HepG2 (cell line): Measurements from ENCODE around the gene VPS37D. TPM values are rescaled to one million over a fixed set of nuclear protein-coding genes. Genes with fewer than 3 reads are reported as not detected.

ENCODE experiments used
- ATAC-seq: fragments of 200-7000 bp; cut with Tn5 transposase; 3 replicates; pipeline ENCODE4 v1.9.1; 2020; ENCODE audit warnings: mild to moderate bottlenecking, moderate library complexity
- BruUV-seq: library from RNA; stranded (reverse); fragments of 400-500 nt; replicated peaks from 2 replicates; lab custom pipeline; 2021; lab: Mats Ljungman, UMichigan
- CTCF ChIA-PET: fragments of 300-600 bp; formaldehyde crosslinking; extraction: SDS; loops from one replicate; lab custom pipeline; 2021; ENCODE audit warnings: low total read pairs, inconsistent platforms, low intra/inter-chr PET ratio; lab: Yijun Ruan, JAX
- POLR2A ChIA-PET: fragments of 350-600 bp; sonication (Branson Sonifier 250); formaldehyde crosslinking; loops from one replicate; lab custom pipeline; 2020; ENCODE audit warnings: antibody characterized with exemption, inconsistent platforms; lab: Yijun Ruan, JAX
- DNase-seq: peaks from one replicate; pipeline ENCODE4 v3.0.0-alpha.2; 2015; ENCODE audit warnings: low spot score
- FAIRE-seq: peaks from 3 replicates; lab custom pipeline; 2011; peaks lifted over from hg19 to GRCh38; lab: Jason Lieb, UNC
- H2AFZ ChIP-seq: one replicate; pipeline ENCODE4 v1.6.1; 2011; ENCODE audit warnings: low read length, inconsistent platforms
- H3K27ac ChIP-seq: fragments of 300-600 bp; 3 replicates; pipeline ENCODE4 v1.8.0; 2011; ENCODE audit warnings: mixed run types, mild to moderate bottlenecking, mixed read lengths, low read length, inconsistent platforms; ENCODE audit not compliant: insufficient read depth; ENCODE audit errors: extremely low read length
- H3K27me3 ChIP-seq, 2 experiments: fragments of 200-600 bp in 1 of 2; 2 replicates in 1 of 2; 3 replicates in 1 of 2; pipeline versions ENCODE4 v1.6.0 to v1.8.0; 2011; ENCODE audit warnings: low read length in 2 of 2, mild to moderate bottlenecking in 2 of 2, moderate library complexity in 2 of 2, inconsistent platforms in 1 of 2; ENCODE audit not compliant: insufficient read depth in 2 of 2, control insufficient read depth in 1 of 2
- H3K36me3 ChIP-seq, 2 experiments: fragments of 200-600 bp in 1 of 2; replicated peaks in 1 of 2; 2 replicates in 1 of 2; 3 replicates in 1 of 2; pipeline versions ENCODE4 v1.5.1 to v1.8.0; 2011; ENCODE audit warnings: low read length in 2 of 2, inconsistent platforms in 1 of 2; ENCODE audit not compliant: insufficient read depth in 2 of 2, control insufficient read depth in 1 of 2
- H3K4me1 ChIP-seq: 2 replicates; pipeline ENCODE4 v1.5.1; 2012; ENCODE audit warnings: low read length, inconsistent platforms; ENCODE audit not compliant: insufficient read depth
- H3K4me2 ChIP-seq: 2 replicates; pipeline ENCODE4 v1.6.0; 2011; ENCODE audit warnings: low read depth, low read length, inconsistent platforms
- H3K4me3 ChIP-seq, 3 experiments: fragments of 200-600 bp in 1 of 3; sonication (generic), shearing (Covaris generic) in 1 of 3; replicated peaks in 1 of 3; 2 replicates each; pipeline ENCODE4 v1.5.1; 2011 to 2016; ENCODE audit warnings: low read length in 3 of 3, inconsistent platforms in 2 of 3, low read depth in 2 of 3, mild to moderate bottlenecking in 2 of 3, control low read depth in 1 of 3, mixed read lengths in 1 of 3; ENCODE audit not compliant: insufficient read depth in 1 of 3
- H3K79me2 ChIP-seq: one replicate; pipeline ENCODE4 v1.6.1; 2011; ENCODE audit warnings: low read length, inconsistent platforms; ENCODE audit not compliant: insufficient read depth
- H3K9ac ChIP-seq: 2 replicates; pipeline ENCODE4 v1.6.0; 2011; ENCODE audit warnings: mild to moderate bottlenecking, low read depth, low read length, inconsistent platforms; ENCODE audit not compliant: insufficient read depth
- H3K9me3 ChIP-seq: 2 replicates; pipeline ENCODE4 v1.5.1; 2012; ENCODE audit warnings: mild to moderate bottlenecking, low read length
- H4K20me1 ChIP-seq: 2 replicates; pipeline ENCODE4 v1.6.0; 2011; ENCODE audit warnings: inconsistent platforms, mild to moderate bottlenecking, low read length, moderate library complexity; ENCODE audit not compliant: insufficient read depth
- GFI1 ChIP-seq: sonication (generic); formaldehyde crosslinking; IDR thresholded peaks from 2 replicates; pipeline ENCODE4 v1.5.0; 2020; ENCODE audit warnings: missing genetic modification reagents, mild to moderate bottlenecking, borderline replicate concordance
- KLF12 ChIP-seq: sonication (generic); formaldehyde crosslinking; IDR thresholded peaks from 2 replicates; pipeline ENCODE4 v1.4.0; 2020; ENCODE audit warnings: missing genetic modification reagents, borderline replicate concordance
- MAZ ChIP-seq, 2 experiments: sonication (generic) in 1 of 2; formaldehyde crosslinking in 1 of 2; IDR thresholded peaks; 2 replicates each; pipeline versions ENCODE4 v1.5.0 to v1.6.1; 2012 to 2020; ENCODE audit warnings: low read depth in 2 of 2, mild to moderate bottlenecking in 2 of 2, borderline replicate concordance in 1 of 2, improper control_type of control experiment in 1 of 2, low read length in 1 of 2, missing genetic modification reagents in 1 of 2, moderate library complexity in 1 of 2
- TEF ChIP-seq: sonication (generic); formaldehyde crosslinking; IDR thresholded peaks from 2 replicates; pipeline ENCODE4 v1.5.0; 2020; ENCODE audit warnings: missing genetic modification reagents
- ZMYM3 ChIP-seq: sonication (generic); formaldehyde crosslinking; IDR thresholded peaks from 2 replicates; pipeline ENCODE4 v1.5.1; 2020; ENCODE audit warnings: mild to moderate bottlenecking, missing genetic modification reagents
- ZNF781 ChIP-seq: sonication (generic); formaldehyde crosslinking; IDR thresholded peaks from 2 replicates; pipeline ENCODE4 v1.5.1; 2020; ENCODE audit warnings: borderline replicate concordance, mild to moderate bottlenecking, missing genetic modification reagents; ENCODE audit errors: not compliant biosample characterization
- ZNF800 ChIP-seq: sonication (generic); formaldehyde crosslinking; IDR thresholded peaks from 2 replicates; pipeline ENCODE4 v1.4.0; 2020; ENCODE audit warnings: missing genetic modification reagents
- whole genome bisulfite sequencing: methylation state at CpG from one replicate; pipeline ENCODE4 v1.1.6; 2017; ENCODE audit warnings: low lambda C conversion rate; 5-methylcytosine and 5-hydroxymethylcytosine counted together
- in situ Hi-C: cut with HindIII; loops from 2 replicates; pipeline ENCODE4 v1.10.0; 2017; ENCODE audit warnings: low pct_unique_long_range_greater_than_20kb; ENCODE audit not compliant: extremely low pct_ligation_motif_present
- intact Hi-C: fragments of 100-400 bp; cut with micrococcal nuclease; formaldehyde crosslinking; loops from one replicate; pipeline ENCODE4 v1.10.0; 2022; ENCODE audit not compliant: unreplicated experiment
- polyA plus RNA-seq, 8 experiments: library from polyadenylated mRNA; depleted of rRNA in 3 of 8; stranded (reverse) in 7 of 8; unstranded in 1 of 8; fragments of >200 nt; fragmentation: Illumina TruSeq in 4 of 8; extraction: Trizol in 4 of 8; gene quantifications; 2 replicates each; pipeline versions ENCODE4 v1.2.1 to v1.2.3, GENCODE V29; 2011 to 2016; ENCODE audit warnings: low read depth in 4 of 8, missing spikeins in 1 of 8, mixed read lengths in 1 of 8; ENCODE audit not compliant: insufficient read depth in 1 of 8
- total RNA-seq, 5 experiments: library from RNA; depleted of rRNA; stranded (reverse); fragments of >200 nt; fragmentation: Illumina TruSeq; extraction: Trizol; gene quantifications; 2 replicates each; pipeline ENCODE4 v1.2.3, GENCODE V29; 2016; ENCODE audit warnings: low read depth in 1 of 5

Gene VPS37D
- total and polyA plus RNA-seq, 2 of the 13 experiments (the other 11 are each of a cell fraction or from before 2014, with no cell fraction given): 3.8 to 6.3 TPM

- peaks cover 27% of the 10 kb centered on the region for H3K4me1 ChIP-seq
- H3K79me2 ChIP-seq: no peaks in the 10 kb centered on the region
Observed at GRCh38 chr7:73712773-73713172, 45.1 kb downstream of the VPS37D start.

More at GRCh38 chr7:73712773-73713172, 45.1 kb downstream of the VPS37D start:
- TF ChIP-seq ZNF781 (CRISPR knock-in tag): no peak
- no peak for TF ChIP-seq KLF12 (CRISPR knock-in tag)
- no peak for TF ChIP-seq GFI1 (CRISPR knock-in tag)
- no peak for TF ChIP-seq ZNF800 (CRISPR knock-in tag)
- 0 out of 2 replicates have a peak, but pooled peaks have one; percentile 52 for TF ChIP-seq ZMYM3 (CRISPR knock-in tag)
- TF ChIP-seq MAZ (IDR thresholded peaks at IDR 0.05; ENCODE audit: borderline replicate concordance, low read depth, low read length): no peak
- TF ChIP-seq MAZ (CRISPR knock-in tag; IDR thresholded peaks at IDR 0.05; ENCODE audit: low read depth): no peak
- no peak for TF ChIP-seq TEF (CRISPR knock-in tag)
- BruUV-seq: no TSS peak
- H4K20me1 ChIP-seq: peaks cover 7% of the 10 kb centered on the region
- in situ Hi-C loops (no loop called here), intact Hi-C loops (no loop called here)
- DNase-seq (no peak), ATAC-seq (no peak), FAIRE-seq (no peak)
- no peak overlapping the region for H2AFZ ChIP-seq
- no peaks in the 10 kb centered on the region for H3K9me3 ChIP-seq
- ChIA-PET POLR2A (no interaction called here), CTCF (no interaction called here)
- H3K27ac ChIP-seq: no peak overlapping the region
- no peaks in the 10 kb centered on the region for H3K27me3 ChIP-seq
- H3K4me3 ChIP-seq: no peak overlapping the region
- WGBS: 91% methylated on average over 1 of the region's 1 CpG
- H3K4me2 ChIP-seq: no peak overlapping the region
- H3K9ac ChIP-seq: no peak overlapping the region
- H3K36me3 ChIP-seq: peaks cover 0 to 2% of the 10 kb centered on the region in 2 experiments; a peak in 1 of 5 replicates
